NCI-H2227 (cell line): ENCODE measurements around the gene PHPT1.
"Not testable (repeated sequence)": the region's sequence is repeated elsewhere in the genome, so short reads cannot be mapped to it uniquely, and the experiment has no call there.

Experiments
- DNase-seq: peaks from one replicate; lab custom pipeline; 2025; ENCODE audit not compliant: unreplicated experiment; lab: John Stamatoyannopoulos, UW

PHPT1 gene

DNA sequence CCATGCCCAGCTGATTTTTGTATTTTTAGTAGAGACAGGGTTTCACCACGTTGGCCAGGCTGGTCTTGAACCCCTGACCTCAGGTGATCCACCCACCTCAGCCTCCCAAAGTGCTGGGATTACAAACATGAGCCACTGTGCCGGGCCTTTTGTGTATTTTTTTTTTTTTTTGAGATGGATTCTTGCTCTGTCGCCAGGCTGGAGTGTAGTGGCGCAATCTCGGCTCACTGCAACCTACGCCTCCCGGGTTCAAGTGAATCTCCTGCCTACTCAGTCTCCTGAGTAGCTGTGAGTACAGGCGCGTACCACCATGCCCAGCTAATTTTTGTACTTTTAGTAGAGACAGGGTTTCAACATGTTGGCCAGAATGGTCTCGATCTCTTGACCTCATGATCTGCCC lies 34.5 kb downstream of the PHPT1 start:
- not testable (repeated sequence) for DNase-seq

DNA sequence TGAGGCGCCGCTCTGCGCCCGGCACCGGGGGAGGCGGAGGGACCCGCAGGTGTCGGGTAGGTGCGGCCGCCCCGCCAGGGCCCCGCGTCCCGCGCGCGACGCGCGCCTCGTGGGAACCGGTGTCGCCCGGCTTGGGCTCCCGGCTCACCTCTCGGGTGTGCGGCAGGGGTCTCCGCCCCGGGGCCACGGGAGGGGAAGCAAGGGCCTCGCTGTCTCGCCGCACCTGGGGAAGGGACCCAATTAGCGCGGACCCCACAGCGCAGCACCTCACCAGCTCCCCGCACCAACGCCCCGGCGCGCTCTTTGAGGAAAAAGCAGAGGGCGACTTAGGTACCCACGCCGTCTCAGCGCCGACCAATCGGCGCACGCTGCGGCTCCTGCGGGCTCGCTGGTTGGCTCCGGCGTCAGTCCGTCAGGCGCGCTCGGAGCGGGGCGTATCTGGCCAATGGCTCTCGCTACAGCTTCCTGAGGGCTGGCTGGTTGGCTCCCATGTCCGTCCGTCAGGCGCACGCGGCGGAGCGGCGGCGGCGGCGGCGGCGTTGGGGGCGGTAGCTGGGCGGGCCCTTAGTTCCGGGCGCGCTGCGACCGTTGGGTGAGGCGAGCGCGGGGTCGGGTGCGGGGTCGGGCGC lies 36.9 kb downstream of the PHPT1 start, which contains the start of gene TRAF2:
Gene TRAF2 (plus strand): TSS at position 567 of the 629 bp plus-strand sequence. CDS start 12,225 bp downstream, outside the sequence.
- DNase-seq: peak; percentile 98

DNA sequence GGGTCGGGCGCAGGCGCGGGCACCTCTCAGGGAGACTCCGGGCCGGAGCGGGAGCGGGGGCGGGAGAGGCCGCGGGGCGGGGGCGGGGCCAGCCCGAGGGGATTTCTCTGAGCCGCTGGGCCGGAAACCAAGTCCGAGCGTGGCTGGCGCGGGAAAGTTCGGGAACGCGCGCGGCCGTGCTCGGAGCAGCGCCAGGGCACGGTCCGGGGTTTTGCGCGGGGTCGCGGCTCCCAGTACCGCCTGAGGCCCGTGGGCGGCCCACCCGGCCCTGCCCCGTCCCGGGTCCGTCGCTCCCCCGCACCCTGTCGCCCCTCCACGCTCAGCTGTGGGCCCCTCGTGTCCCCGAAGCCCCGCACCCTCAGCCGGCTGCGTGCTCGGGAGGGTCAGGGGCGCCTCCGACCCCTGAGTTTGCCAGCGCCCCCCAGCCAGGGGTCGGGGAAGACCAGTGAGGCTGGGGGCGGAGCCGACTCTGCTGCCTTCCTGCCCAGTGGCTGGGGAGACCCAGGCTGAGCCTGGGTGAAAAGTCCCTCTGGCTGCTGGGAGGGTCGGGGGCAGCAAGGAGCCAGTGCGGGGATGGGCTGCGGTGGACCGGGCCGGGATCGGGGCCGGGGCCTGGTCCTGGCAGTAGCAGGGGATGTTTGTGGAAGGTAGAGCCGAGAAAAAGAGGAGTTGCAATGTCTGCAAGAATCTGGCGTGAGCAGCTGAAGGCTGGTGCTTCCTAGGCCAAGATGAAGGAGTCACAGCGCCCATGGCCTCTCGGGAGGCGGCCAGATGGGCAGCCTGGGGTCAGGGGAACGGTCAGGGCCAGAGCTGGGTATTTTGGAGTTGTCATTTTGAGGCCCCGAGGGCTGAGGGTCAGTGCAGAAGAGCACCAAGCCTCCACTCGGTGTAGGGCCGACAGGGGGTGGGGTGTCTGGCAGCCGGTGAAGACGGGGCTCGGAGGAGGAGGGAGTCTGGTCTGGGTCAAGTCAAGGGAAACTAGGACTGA lies 37.7 kb downstream of the PHPT1 start:
- DNase-seq: no peak

DNA sequence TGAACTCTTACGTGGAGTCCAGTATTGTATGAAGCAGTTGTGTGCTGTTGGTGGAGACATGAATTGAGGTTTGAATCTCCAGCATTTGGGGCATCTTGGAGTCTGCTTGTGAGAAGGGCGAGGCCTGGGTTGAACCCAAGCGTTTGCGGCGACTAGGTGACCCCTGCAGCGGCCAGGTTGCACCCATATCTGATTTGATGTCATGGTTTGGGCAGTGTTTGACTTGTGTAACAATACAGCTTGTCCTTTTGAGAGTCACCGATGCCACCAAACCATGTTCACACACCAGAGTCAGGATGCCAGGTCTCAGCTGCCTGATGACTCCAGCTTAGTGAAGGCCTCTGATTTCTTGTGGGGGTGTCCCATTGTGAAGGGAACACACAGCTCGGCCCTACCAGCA lies 39.2 kb downstream of the PHPT1 start:
- no peak for DNase-seq

DNA sequence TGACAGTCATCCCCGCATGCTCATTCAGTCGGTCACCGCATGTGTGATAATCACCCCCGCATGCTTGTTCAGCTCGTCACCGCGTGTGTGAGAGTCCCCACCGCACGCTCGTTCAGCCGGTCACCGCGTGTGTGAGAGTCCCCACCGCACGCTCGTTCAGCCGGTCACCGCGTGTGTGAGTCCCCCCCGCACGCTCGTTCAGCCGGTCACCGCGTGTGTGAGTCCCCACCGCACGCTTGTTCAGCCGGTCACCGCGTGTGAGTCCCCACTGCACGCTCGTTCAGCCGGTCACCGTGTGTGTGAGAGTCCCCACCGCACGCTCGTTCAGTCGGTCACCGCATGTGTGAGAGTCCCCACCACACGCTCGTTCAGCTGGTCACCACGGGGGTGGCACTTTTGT lies 40.6 kb downstream of the PHPT1 start:
- DNase-seq: no peak

DNA sequence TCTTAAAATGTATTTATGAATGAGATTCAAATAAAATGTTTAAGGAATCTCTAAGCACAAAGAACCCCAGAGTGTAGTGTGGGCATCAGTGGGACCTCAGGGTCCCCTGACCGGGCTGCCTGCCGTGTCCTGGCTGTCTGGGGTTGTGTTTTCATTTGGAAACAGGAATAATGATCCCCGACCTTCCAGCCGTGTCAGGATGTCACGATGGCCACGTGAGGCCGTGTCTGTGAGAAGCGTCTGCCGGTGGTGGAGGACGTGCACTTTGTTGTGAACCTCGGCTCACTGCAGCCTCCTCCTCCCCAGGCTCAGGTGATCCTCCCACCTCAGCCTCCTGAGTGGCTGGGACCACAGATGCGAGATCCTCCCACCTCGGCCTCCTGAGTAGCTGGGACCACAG lies 41.5 kb downstream of the PHPT1 start:
- DNase-seq: no peak

DNA sequence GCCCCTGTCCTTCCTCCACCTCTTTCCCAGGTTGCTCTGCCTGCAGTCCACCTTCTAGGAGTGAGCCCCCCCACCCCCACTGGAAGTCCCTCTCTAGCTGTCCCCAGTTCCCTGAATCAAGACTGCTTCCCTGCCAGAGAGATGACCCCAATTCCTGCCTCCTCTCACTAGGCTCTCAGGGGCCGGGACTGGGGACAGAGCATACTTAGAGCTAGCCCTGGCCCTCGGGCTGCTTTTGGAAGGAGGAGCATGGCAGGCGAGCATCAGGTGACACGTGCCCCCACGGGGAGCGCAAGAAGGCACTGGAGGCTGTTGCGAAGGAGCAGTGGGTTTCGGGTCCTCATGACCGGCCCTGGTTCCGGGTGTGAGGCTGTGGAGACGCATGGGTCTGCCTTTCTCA lies 46.8 kb downstream of the PHPT1 start:
- DNase-seq: no peak

DNA sequence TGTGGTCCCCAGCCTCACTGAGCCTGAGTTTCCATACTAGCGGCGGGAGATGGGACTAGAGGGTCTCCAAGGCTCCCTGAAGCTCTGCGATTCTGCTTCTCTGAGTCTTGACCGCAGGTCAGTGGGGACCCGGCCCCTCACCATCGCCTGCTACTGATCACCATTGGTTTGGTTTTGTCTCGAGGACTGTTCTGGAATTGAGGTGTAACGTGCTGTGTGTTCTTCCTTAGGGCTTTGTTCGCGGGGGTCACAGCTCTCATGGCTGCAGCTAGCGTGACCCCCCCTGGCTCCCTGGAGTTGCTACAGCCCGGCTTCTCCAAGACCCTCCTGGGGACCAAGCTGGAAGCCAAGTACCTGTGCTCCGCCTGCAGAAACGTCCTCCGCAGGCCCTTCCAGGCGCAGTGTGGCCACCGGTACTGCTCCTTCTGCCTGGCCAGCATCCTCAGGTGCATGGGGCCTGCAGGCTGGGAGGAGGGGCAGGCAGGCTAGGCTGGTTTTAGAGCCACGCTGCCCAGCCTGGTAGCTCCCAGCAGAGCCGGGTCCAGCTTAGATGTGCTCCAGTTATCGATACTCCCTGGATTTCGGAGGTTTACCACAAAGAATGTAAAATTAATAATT lies 49.4 kb downstream of the PHPT1 start:
- DNase-seq: no peak

DNA sequence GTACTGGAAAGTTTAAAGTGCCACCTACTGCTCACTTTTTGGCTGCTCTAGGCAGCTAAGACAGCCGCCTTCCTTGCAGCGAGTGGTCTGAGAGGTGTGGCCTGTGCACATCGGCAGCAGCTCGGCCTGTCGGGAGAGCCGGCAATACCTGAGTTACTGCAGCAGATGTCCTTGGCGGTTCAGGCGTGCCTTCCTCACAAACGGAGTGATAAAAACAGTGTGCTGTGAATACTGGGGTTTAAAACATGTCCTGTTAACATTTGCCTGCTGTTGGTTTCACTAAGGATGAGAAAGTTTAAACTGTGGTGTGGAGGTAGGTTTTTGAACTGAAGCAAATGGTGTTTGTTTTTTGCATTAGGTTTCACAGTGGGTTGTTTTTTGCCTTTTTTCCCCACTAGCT lies 50.0 kb downstream of the PHPT1 start:
- DNase-seq: no peak

DNA sequence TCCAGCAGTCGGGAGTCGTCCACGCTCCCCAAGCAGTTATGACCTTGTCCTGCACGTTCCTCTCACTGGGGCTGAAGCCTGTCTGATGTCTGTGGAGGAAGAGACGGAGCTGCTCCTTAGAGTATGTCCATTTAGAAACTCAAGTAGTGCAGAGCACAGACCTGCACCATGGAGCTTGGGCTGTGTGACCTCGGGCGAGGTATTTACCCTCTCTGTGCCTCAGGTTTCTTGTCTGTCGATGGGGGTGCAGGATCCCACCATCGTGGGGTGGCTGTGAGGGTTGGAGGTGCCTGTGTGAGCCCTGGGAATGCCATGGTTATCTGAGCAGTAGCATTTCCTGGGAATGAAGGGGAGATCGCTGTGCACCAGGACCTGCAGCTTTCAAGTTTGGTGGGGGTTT lies 51.3 kb downstream of the PHPT1 start:
- DNase-seq: no peak
